H1 (cell line): ENCODE results near the gene EPB41L4A. TPM values are rescaled to one million over a fixed set of nuclear protein-coding genes. Genes with fewer than 3 reads are reported as not detected.

ENCODE experiments used
- CTCF ChIA-PET: fragments of 300-600 bp; sonication (Branson Sonifier 250); formaldehyde crosslinking; loops from one replicate; lab custom pipeline; 2021; ENCODE audit not compliant: partially characterized antibody; lab: Charles Lee
- POLR2A ChIA-PET: fragments of 300-600 bp; sonication (Branson Sonifier 250); formaldehyde crosslinking; loops from one replicate; lab custom pipeline; 2021; ENCODE audit warnings: inconsistent platforms; ENCODE audit not compliant: partially characterized antibody; lab: Charles Lee
- DNase-seq, 2 experiments: peaks; one replicate each; pipeline versions ENCODE4 v3.0.0 to v3.0.0-alpha.2; 2010 to 2022; ENCODE audit warnings: low spot score in 2 of 2, low read depth in 1 of 2, mixed read lengths in 1 of 2
- FAIRE-seq: peaks from 2 replicates; lab custom pipeline; 2011; peaks lifted over from hg19 to GRCh38; lab: Jason Lieb, UNC
- H2AFZ ChIP-seq: 2 replicates; pipeline ENCODE4 v1.8.1; 2012; ENCODE audit warnings: low read length, inconsistent platforms
- H2AK5ac ChIP-seq: 2 replicates; pipeline ENCODE4 v1.6.1; 2013; ENCODE audit warnings: low read depth, low read length
- H2BK120ac ChIP-seq: replicated peaks from 2 replicates; pipeline ENCODE3; 2013; ENCODE audit warnings: low read depth, low read length, inconsistent platforms
- H2BK12ac ChIP-seq: 2 replicates; pipeline ENCODE4 v1.6.1; 2013; ENCODE audit warnings: low read depth, low read length
- H2BK15ac ChIP-seq: 2 replicates; pipeline ENCODE4 v1.6.1; 2013; ENCODE audit warnings: low read length
- H2BK20ac ChIP-seq: 2 replicates; pipeline ENCODE4 v1.6.1; 2013; ENCODE audit warnings: low read length
- H2BK5ac ChIP-seq: 2 replicates; pipeline ENCODE4 v1.6.1; 2013; ENCODE audit warnings: low read depth, low read length
- H3K14ac ChIP-seq: 2 replicates; pipeline ENCODE4 v1.6.1; 2013; ENCODE audit warnings: inconsistent platforms; ENCODE audit not compliant: insufficient read length
- H3K18ac ChIP-seq: 2 replicates; pipeline ENCODE4 v1.6.1; 2013; ENCODE audit warnings: low read length; ENCODE audit errors: extremely low read depth
- H3K23ac ChIP-seq: 2 replicates; pipeline ENCODE4 v1.6.1; 2013; ENCODE audit warnings: inconsistent platforms; ENCODE audit not compliant: insufficient read length
- H3K23me2 ChIP-seq: 2 replicates; pipeline ENCODE4 v1.6.1; 2013; ENCODE audit warnings: low read depth, low read length
- H3K27ac ChIP-seq: 2 replicates; pipeline ENCODE4 v1.6.1; 2011; ENCODE audit warnings: low read depth, low read length, inconsistent platforms
- H3K27me3 ChIP-seq, 4 experiments: replicated peaks in 1 of 4; 1 replicate in 1 of 4; 2 replicates in 3 of 4; pipeline versions ENCODE4 v1.6.1 to v1.8.1; 2011 to 2013; ENCODE audit warnings: low read length in 3 of 4, mild to moderate bottlenecking in 3 of 4, inconsistent platforms in 2 of 4, mixed read lengths in 2 of 4, moderate library complexity in 1 of 4; ENCODE audit not compliant: control insufficient read depth in 3 of 4, insufficient read depth in 3 of 4; ENCODE audit errors: extremely low read depth in 1 of 4
- H3K36me3 ChIP-seq, 4 experiments: 2 replicates each; pipeline versions ENCODE4 v1.6.1 to v1.8.1; 2011 to 2013; ENCODE audit warnings: mild to moderate bottlenecking in 4 of 4, low read length in 3 of 4, moderate library complexity in 2 of 4, control low read depth in 1 of 4, inconsistent platforms in 1 of 4; ENCODE audit not compliant: insufficient read depth in 4 of 4, control insufficient read depth in 2 of 4
- H3K4ac ChIP-seq: replicated peaks from 2 replicates; pipeline ENCODE3; 2013; ENCODE audit warnings: low read length, low read depth, mixed read lengths, inconsistent platforms; ENCODE audit not compliant: insufficient read length
- H3K4me1 ChIP-seq, 4 experiments: replicated peaks in 1 of 4; 1 replicate in 1 of 4; 2 replicates in 3 of 4; pipeline versions ENCODE4 v1.6.1 to v1.8.1; 2011 to 2013; ENCODE audit warnings: low read length in 3 of 4, inconsistent platforms in 2 of 4, mixed read lengths in 1 of 4; ENCODE audit not compliant: insufficient read depth in 4 of 4, control insufficient read depth in 3 of 4
- H3K4me2 ChIP-seq, 2 experiments: 2 replicates each; pipeline versions ENCODE4 v1.6.1 to v1.8.1; 2011 to 2013; ENCODE audit warnings: low read depth in 2 of 2, low read length in 2 of 2, control low read depth in 1 of 2, inconsistent platforms in 1 of 2, mild to moderate bottlenecking in 1 of 2; ENCODE audit not compliant: insufficient read depth in 1 of 2
- H3K4me3 ChIP-seq, 4 experiments: fragments of 200-600, 300-600 bp in 1 of 4; sonication (generic), shearing (Covaris generic), sonication (Bioruptor Twin) in 1 of 4; 2 replicates each; pipeline versions ENCODE4 v1.5.1 to v1.8.1; 2011 to 2016; ENCODE audit warnings: low read length in 4 of 4, low read depth in 3 of 4, control low read depth in 2 of 4, inconsistent platforms in 2 of 4, mild to moderate bottlenecking in 2 of 4, mixed read lengths in 1 of 4, moderate library complexity in 1 of 4; ENCODE audit not compliant: insufficient read depth in 2 of 4; ENCODE audit errors: extremely low read depth in 1 of 4
- H3K56ac ChIP-seq: replicated peaks from 2 replicates; pipeline ENCODE3; 2013; ENCODE audit warnings: low read depth, mild to moderate bottlenecking, mixed read lengths, low read length, inconsistent platforms; ENCODE audit not compliant: insufficient read length
- H3K79me1 ChIP-seq: 2 replicates; pipeline ENCODE4 v1.6.1; 2013; ENCODE audit warnings: low read depth, low read length, control low read depth
- H3K79me2 ChIP-seq, 2 experiments: 2 replicates each; pipeline versions ENCODE4 v1.6.1 to v1.8.1; 2012 to 2013; ENCODE audit warnings: low read length in 2 of 2, mild to moderate bottlenecking in 2 of 2, inconsistent platforms in 1 of 2; ENCODE audit not compliant: insufficient read depth in 2 of 2, control insufficient read depth in 1 of 2
- H3K9ac ChIP-seq, 4 experiments: replicated peaks in 1 of 4; 1 replicate in 1 of 4; 2 replicates in 3 of 4; pipeline versions ENCODE4 v1.6.1 to v1.8.1; 2011 to 2013; ENCODE audit warnings: low read depth in 3 of 4, low read length in 3 of 4, control low read depth in 2 of 4, mild to moderate bottlenecking in 2 of 4, moderate library complexity in 2 of 4, inconsistent platforms in 1 of 4; ENCODE audit errors: extremely low read depth in 1 of 4
- H3K9me3 ChIP-seq, 2 experiments: 2 replicates each; pipeline versions ENCODE4 v1.6.1 to v1.8.1; 2012 to 2013; ENCODE audit warnings: mild to moderate bottlenecking in 2 of 2, moderate library complexity in 2 of 2, control low read depth in 1 of 2, inconsistent platforms in 1 of 2, low read depth in 1 of 2, low read length in 1 of 2, mixed read lengths in 1 of 2; ENCODE audit not compliant: insufficient read depth in 2 of 2
- H4K20me1 ChIP-seq, 2 experiments: replicated peaks in 1 of 2; 2 replicates each; pipeline versions ENCODE3 to v1.8.1; 2011 to 2013; ENCODE audit warnings: inconsistent platforms in 2 of 2, low read length in 2 of 2, mild to moderate bottlenecking in 1 of 2; ENCODE audit not compliant: insufficient read depth in 2 of 2, control insufficient read depth in 1 of 2
- H4K5ac ChIP-seq: 2 replicates; pipeline ENCODE4 v1.6.1; 2013; ENCODE audit warnings: low read length, low read depth, mixed read lengths, inconsistent platforms; ENCODE audit not compliant: insufficient read length
- H4K8ac ChIP-seq: 2 replicates; pipeline ENCODE4 v1.8.0; 2013; ENCODE audit warnings: mild to moderate bottlenecking, moderate library complexity, low read length, inconsistent platforms; ENCODE audit not compliant: insufficient read depth; ENCODE audit errors: extremely low read depth
- H4K91ac ChIP-seq: replicated peaks from 2 replicates; pipeline ENCODE3; 2013; ENCODE audit warnings: low read length, mixed read lengths, inconsistent platforms; ENCODE audit not compliant: insufficient read length
- GTF2F1 ChIP-seq: IDR thresholded peaks from 2 replicates; pipeline ENCODE4 v1.6.1; 2012; ENCODE audit warnings: low read depth, low read length, improper control_type of control experiment, borderline replicate concordance
- WGBS, 2 experiments: shearing (Covaris generic) in 1 of 2; methylation state at CpG; one replicate each; pipeline versions ENCODE4 v1.1.6 to v1.1.7; 2013 to 2015; ENCODE audit warnings: low lambda C conversion rate in 2 of 2, mixed read lengths in 2 of 2, inconsistent platforms in 1 of 2, low coverage in 1 of 2, missing lambda C conversion rate in 1 of 2; ENCODE audit not compliant: insufficient replicate concordance in 2 of 2, insufficient coverage in 1 of 2, insufficient read length in 1 of 2; ENCODE audit errors: extremely low coverage in 1 of 2, missing lambda C conversion rate in 1 of 2; 5-methylcytosine and 5-hydroxymethylcytosine counted together
- polyA plus RNA-seq, 7 experiments: library from polyadenylated mRNA; depleted of rRNA in 3 of 7; stranded (reverse) in 5 of 7; unstranded in 2 of 7; fragments of >200 nt in 5 of 7; fragments of 200-250 nt in 2 of 7; gene quantifications; 1 replicate in 5 of 7; 2 replicates in 1 of 7; 4 replicates in 1 of 7; pipeline versions ENCODE4 v1.2.1 to v1.2.3, GENCODE V29; 2011 to 2013; ENCODE audit warnings: missing spikeins in 2 of 7, mixed read lengths in 2 of 7
- total RNA-seq: library from RNA; stranded (reverse); fragmentation: NEBNext Ultra II Directional; extraction: Animal tissue kit (Norgen Biotek cat#: 25700); gene quantifications from 2 replicates; pipeline ENCODE4 v1.2.1, GENCODE V29; 2021

The EPB41L4A gene
- total and polyA plus RNA-seq, 2 of the 8 experiments (the other 6 are each of a cell fraction or from before 2014, with no cell fraction given), result 1.6 to 4.6 TPM

DNA sequence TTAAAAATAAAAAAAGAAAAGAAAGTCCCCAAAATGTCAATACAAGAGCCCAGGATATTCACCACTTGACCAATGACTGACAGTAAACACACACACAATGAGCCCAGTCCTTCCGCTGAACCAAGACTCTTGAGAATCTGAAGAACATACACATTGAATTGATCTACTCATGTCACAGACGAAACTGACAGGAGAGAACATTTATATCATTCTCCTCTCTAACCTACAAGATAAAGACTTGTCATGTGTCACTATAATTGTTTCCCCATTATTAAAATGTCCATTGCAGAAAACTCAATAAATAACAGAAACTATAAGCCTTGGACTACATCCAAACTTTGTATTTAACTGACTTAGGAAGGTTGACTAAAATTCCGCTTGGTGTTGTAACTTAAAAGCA lies 296.7 kb downstream of the EPB41L4A start:
- Histone ChIP-seq H3K4me2 (no peak overlapping the region), H2AFZ (no peak overlapping the region), H2BK12ac (no peak overlapping the region), H2BK120ac (no peak overlapping the region), H3K14ac (no peak overlapping the region), H3K18ac (no peak overlapping the region), H3K4me1 (no peaks in the 10 kb centered on the region), H4K5ac (no peak overlapping the region), H3K4ac (no peak overlapping the region), H2BK20ac (no peak overlapping the region), H3K4me3 (no peak overlapping the region), H2BK15ac (no peak overlapping the region), H3K36me3 (no peaks in the 10 kb centered on the region), H2AK5ac (no peak overlapping the region), H3K79me2 (no peaks in the 10 kb centered on the region), H2BK5ac (no peak overlapping the region), H3K56ac (no peak overlapping the region), H4K8ac (no peak overlapping the region), H3K27ac (no peak overlapping the region), H3K23ac (no peak overlapping the region), H4K91ac (no peak overlapping the region), H3K23me2 (no peaks in the 10 kb centered on the region), H3K9ac (no peak overlapping the region), H3K79me1 (no peaks in the 10 kb centered on the region), H4K20me1 (no peaks in the 10 kb centered on the region), H3K27me3 (no peaks in the 10 kb centered on the region), H3K9me3 (no peaks in the 10 kb centered on the region)
- TF ChIP-seq GTF2F1, result no peak
- DNase-seq (no peak), FAIRE-seq (no peak)
- WGBS, 2 experiments, result 94% methylated on average over 3 of the region's 3 CpGs; no CpG with 5 or more reads in 1 of the 2 experiments
- CTCF ChIA-PET, result interaction anchor here (0.7 kb wide), 1 partner anchor 24 kb away, joined by 3 read pairs; no protein-coding TSS in a partner anchor
- POLR2A ChIA-PET, result no interaction called here
